Activated T-helper 17 cell treated with anti-CD3 and anti-CD28 coated beads, Interleukin-2, amount 50 U/mL, for 72 hours (primary cell): ENCODE results near the gene DNAH17. TPM values are rescaled to one million over a fixed set of nuclear protein-coding genes. Genes with fewer than 3 reads are reported as not detected.

Experiments used
- ATAC-seq: fragments of 150-1000 bp; cut with Tn5 transposase; replicated peaks from 2 replicates; pipeline ENCODE4 v1.10.0; 2021; ENCODE audit warnings: mild to moderate bottlenecking, moderate library complexity
- H3K27ac Mint-ChIP-seq: one replicate; pipeline ENCODE4 v1.8.0; 2022; ENCODE audit warnings: mixed read lengths
- H3K27me3 Mint-ChIP-seq: one replicate; pipeline ENCODE4 v1.8.0; 2022; ENCODE audit warnings: mixed read lengths
- H3K36me3 Mint-ChIP-seq: one replicate; pipeline ENCODE4 v1.8.0; 2022; ENCODE audit warnings: low read depth, mild to moderate bottlenecking, mixed read lengths
- H3K4me1 Mint-ChIP-seq: one replicate; pipeline ENCODE4 v1.8.0; 2022; ENCODE audit warnings: mixed read lengths
- H3K4me3 Mint-ChIP-seq: one replicate; pipeline ENCODE4 v1.8.0; 2022; ENCODE audit warnings: mild to moderate bottlenecking, mixed read lengths
- H3K9me3 Mint-ChIP-seq: one replicate; pipeline ENCODE4 v1.8.0; 2022; ENCODE audit warnings: mixed read lengths
- total RNA-seq, 2 donors: library from RNA; stranded (reverse); gene quantifications; one replicate each; pipeline ENCODE4 v1.2.3, GENCODE V29; 2022

Gene DNAH17
- total RNA-seq, 2 donors from 2014 or later = 0.73 to 1.2 TPM

DNA sequence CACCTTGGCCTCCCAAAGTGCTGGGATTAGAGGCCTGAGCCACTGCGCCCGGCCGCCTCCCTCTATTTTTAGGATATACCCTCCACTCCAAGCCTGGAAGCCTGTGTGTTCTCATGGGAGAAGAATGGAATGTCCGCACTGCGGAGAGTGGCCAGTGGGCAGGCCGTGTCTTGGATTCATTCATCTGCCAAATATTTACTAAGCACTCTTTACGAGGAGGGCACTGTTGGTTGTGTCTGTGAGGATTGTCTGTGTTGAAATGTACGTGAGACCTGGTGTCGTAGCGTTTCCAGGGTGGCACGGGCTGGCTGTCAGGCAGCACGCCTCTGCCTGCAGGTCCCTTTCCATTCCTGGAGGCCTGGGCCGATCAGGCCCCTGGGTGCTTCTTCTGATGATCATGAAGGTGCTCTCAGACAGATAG is 179.5 kb downstream of the DNAH17 start:
- H3K27ac Mint-ChIP-seq = no peak overlapping the region
- no peak overlapping the region for H3K4me3 Mint-ChIP-seq
- H3K9me3 Mint-ChIP-seq = no peaks in the 10 kb centered on the region
- H3K4me1 Mint-ChIP-seq = peaks cover 1% of the 10 kb centered on the region
- H3K36me3 Mint-ChIP-seq = peaks cover 100% of the 10 kb centered on the region
- no peaks in the 10 kb centered on the region for H3K27me3 Mint-ChIP-seq
- no peak for ATAC-seq

DNA sequence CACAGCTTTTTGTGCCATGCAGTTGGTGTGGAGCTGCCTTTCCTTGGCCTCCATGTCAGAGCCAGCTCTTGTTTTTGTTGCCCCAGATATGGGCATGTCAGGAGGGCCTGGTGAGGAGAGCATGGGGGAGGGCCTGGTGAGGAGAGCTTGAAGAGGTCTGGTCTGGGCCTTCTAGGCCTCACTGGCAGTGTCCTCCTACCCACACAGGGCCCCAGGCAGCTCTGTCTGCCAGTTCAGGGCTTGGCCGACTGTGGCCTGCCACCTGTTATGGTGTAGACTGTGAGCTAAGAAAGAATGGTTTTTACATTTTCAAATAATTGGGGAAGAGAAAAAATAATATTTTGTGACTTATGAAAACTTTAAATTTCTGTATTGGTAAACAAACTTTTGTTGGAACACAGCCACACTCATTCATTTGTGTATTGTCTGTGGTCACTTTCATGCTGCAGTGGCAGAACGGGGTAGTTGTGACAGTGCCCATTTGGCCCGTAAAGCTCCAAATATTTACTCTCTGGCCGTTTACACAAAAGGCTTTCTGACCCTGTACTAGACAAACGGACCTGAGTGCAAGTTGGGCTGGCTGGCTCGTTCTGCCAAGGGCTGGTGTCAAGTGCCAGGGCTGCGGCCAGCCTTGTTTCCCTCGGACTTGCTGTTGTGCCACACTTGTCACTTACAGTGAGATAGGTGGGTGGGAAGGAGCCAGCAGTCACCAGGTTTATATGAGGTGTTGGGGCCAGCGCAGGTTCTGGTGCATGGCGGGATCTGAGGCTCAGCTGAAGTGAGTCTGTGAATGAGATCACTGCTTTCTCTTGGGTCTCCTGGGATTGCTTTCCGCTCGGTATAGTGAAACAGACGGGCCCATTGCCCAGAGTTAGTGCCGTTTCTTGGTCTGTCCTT is 180.5 kb downstream of the DNAH17 start:
- Mint-ChIP-seq H3K27ac (peak overlapping the region; percentile 56), H3K4me1 (no peaks in the 10 kb centered on the region), H3K9me3 (no peaks in the 10 kb centered on the region), H3K27me3 (no peaks in the 10 kb centered on the region), H3K4me3 (no peak overlapping the region), H3K36me3 (peaks cover 100% of the 10 kb centered on the region)
- no peak for ATAC-seq

DNA sequence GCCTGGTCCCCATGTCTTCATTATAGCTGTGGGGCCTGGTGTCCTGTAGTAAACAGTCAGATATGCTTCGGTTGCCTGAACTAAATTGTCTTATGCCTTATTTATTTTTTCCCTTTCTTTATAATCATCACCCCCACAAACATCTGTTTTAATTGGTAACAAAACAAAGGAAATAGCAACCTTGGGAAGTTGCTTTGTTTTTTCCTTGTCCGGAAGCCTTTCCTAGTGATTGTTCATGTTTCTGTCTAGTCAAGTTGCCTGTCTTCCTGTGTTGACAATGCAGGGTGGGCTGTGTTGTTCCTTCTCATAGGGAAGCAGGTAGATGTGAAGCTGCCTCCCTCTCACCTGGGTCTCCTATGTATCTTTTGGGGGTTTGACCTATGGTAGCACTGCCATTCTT is 182.0 kb downstream of the DNAH17 start:
- Mint-ChIP-seq H3K9me3 (no peaks in the 10 kb centered on the region), H3K27ac (peak overlapping the region; percentile 56), H3K27me3 (no peaks in the 10 kb centered on the region), H3K4me3 (no peak overlapping the region), H3K4me1 (peaks cover 5% of the 10 kb centered on the region), H3K36me3 (peaks cover 100% of the 10 kb centered on the region)
- ATAC-seq = no peak

DNA sequence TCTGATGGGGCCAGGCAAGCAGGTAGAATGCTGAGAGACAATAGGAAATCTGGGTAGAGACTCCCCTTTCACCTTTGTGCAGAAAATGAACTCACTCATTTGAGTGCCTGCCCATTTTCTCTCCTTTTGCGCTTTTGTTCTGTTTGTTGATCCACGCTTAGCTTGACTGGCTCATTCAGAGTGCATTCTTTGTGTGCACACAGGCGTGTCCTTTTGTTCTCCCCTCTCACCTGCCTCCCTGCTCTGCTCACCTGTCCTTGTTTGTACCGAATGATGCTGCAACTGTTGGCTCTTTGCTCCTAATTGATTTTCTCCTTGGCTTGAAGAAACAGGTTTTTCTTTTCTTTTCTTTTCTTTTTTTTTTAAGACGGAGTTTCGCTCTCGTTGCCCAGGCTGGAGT is 183.0 kb downstream of the DNAH17 start:
- Mint-ChIP-seq H3K27me3 (no peaks in the 10 kb centered on the region), H3K27ac (peak overlapping the region; percentile 56), H3K4me3 (no peak overlapping the region), H3K36me3 (peaks cover 100% of the 10 kb centered on the region), H3K9me3 (no peaks in the 10 kb centered on the region), H3K4me1 (peaks cover 8% of the 10 kb centered on the region)
- no peak for ATAC-seq

DNA sequence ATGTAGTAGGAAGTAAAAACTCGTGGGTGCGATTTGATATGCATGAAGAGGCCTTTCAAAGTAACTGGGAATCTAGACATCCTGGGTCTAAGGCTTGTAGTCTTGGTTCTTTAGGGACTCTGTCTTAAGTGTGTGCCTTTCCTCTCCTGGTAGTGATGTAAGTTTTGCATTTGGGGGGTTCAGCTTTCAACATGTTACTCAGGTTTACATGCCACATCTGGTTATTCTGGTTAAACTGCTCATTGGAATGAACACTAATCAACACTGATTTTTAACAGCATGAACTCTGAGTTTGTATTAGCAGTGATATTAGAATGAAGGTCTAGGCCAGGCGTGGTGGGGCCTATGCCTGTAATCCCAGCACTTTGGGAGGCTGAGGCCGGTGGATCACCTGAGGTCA is 183.6 kb downstream of the DNAH17 start:
- Mint-ChIP-seq H3K27me3 (no peaks in the 10 kb centered on the region), H3K27ac (peak overlapping the region; percentile 42), H3K4me3 (no peak overlapping the region), H3K9me3 (no peaks in the 10 kb centered on the region), H3K4me1 (peaks cover 10% of the 10 kb centered on the region), H3K36me3 (peaks cover 100% of the 10 kb centered on the region)
- no peak for ATAC-seq

DNA sequence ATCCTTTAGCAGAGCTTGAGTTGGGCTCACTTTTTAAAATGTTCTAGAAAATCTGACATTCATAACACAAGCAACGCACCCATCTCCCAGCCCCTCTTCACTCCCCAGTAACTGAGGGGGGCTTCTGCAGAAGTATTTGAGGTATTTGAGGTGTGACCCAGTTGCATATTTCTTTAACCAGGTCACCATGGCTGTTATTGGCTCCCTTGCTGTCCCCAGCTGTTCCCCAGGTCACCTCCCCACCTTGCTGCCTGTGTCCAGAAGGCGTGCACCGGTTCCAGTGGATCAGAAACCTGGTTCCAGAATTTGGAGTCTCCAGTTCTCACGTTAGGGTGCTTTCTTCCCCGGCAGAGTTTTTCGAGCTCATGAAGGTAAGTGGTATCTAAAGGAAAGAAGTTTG is 184.9 kb downstream of the DNAH17 start:
- H3K27me3 Mint-ChIP-seq = no peaks in the 10 kb centered on the region

DNA sequence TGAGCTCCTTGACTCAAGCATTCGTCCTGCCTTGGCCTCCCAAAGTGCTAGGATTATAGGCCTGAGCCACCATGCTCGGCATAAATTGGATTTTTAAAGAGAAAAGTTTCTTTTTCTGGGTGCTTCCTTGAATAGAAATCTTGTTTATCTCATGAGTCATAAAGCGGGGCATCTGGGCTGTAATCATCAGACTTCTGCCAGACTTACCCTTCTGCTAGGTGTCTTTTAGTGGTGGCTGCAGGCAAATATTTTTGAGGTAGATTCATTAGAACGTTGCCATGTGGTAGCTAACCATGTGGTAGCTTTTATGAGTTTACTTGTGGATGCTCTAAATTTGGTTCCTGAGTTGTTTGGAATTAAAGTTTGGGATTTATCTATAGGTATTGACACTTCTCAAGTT is 185.4 kb downstream of the DNAH17 start:
- Mint-ChIP-seq H3K4me3 (no peak overlapping the region), H3K36me3 (peaks cover 97% of the 10 kb centered on the region), H3K27me3 (no peaks in the 10 kb centered on the region), H3K27ac (peak overlapping the region; percentile 78), H3K4me1 (peaks cover 20% of the 10 kb centered on the region), H3K9me3 (no peaks in the 10 kb centered on the region)
- no peak for ATAC-seq

More for the DNA sequence above, 184.9 kb downstream of the DNAH17 start:
- Mint-ChIP-seq H3K9me3 (no peaks in the 10 kb centered on the region), H3K4me1 (peaks cover 18% of the 10 kb centered on the region), H3K27ac (peak overlapping the region; percentile 78), H3K4me3 (no peak overlapping the region), H3K36me3 (peaks cover 98% of the 10 kb centered on the region)
- no peak for ATAC-seq

DNA sequence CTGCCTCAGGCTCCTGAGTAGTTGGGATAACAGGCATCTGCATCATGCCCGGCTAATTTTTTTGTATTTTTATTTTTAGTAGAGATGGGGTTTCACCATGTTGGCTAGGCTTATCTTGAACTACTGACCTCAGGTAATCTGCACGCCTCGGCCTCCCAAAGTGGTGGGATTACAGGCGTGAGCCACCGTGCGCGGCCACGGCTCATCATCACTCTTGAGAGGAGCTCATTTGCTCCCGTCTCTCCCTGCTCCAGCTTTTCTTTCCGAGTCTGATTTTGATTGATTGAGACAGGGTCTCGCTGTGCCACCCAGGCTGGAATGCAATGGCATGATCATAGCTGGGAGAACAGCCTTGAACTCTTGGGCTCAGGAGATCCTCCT is 186.2 kb downstream of the DNAH17 start:
- Mint-ChIP-seq H3K27me3 (no peaks in the 10 kb centered on the region), H3K27ac (peak overlapping the region; percentile 78), H3K9me3 (no peaks in the 10 kb centered on the region), H3K4me3 (peak overlapping the region; percentile 86), H3K4me1 (peaks cover 28% of the 10 kb centered on the region), H3K36me3 (peaks cover 97% of the 10 kb centered on the region)
- no peak for ATAC-seq

DNA sequence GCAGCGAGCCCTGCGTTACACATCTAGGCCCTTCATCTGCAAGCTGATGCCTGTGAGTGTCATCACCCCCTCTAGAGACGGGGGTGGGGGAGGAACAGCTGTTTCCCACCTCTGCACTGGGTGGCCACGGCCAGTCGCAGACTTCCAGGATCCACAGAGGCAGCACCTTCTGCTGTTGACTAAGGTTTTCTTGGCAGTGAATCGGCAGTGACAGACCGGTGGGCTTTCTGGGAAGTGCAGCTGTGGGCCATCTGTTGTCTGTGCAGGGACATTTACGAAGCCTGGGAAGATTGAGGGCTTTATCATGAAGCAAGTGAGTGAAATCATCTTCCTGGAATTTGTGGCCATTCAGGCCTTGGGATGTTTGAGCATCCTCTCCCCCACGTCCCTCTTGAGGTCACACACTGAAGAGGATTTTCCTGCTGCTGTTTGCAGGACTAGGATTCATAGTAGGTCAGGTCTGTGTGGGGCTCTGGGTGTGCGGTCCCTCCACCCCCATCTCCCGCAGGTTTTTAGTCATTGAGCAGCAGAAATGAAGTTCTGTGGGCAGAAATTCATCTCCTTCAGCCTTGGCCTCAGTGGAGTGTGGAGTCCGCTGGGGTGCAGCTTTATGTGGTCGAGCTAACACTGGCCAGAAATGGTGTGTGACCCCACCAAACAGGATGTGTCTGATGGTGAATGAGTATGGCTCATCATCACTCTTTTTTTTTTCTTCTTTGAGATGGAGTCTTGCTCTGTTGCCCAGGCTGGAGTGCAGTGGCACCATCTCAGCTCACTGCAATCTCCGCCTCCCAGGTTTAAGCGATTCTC is 186.8 kb downstream of the DNAH17 start:
- H3K27ac Mint-ChIP-seq = peak overlapping the region; percentile 78
- peaks cover 97% of the 10 kb centered on the region for H3K36me3 Mint-ChIP-seq
- H3K4me1 Mint-ChIP-seq = peaks cover 34% of the 10 kb centered on the region
- H3K9me3 Mint-ChIP-seq = no peaks in the 10 kb centered on the region
- peak overlapping the region; percentile 86 for H3K4me3 Mint-ChIP-seq
- no peaks in the 10 kb centered on the region for H3K27me3 Mint-ChIP-seq
- peak; percentile 7 for ATAC-seq

DNA sequence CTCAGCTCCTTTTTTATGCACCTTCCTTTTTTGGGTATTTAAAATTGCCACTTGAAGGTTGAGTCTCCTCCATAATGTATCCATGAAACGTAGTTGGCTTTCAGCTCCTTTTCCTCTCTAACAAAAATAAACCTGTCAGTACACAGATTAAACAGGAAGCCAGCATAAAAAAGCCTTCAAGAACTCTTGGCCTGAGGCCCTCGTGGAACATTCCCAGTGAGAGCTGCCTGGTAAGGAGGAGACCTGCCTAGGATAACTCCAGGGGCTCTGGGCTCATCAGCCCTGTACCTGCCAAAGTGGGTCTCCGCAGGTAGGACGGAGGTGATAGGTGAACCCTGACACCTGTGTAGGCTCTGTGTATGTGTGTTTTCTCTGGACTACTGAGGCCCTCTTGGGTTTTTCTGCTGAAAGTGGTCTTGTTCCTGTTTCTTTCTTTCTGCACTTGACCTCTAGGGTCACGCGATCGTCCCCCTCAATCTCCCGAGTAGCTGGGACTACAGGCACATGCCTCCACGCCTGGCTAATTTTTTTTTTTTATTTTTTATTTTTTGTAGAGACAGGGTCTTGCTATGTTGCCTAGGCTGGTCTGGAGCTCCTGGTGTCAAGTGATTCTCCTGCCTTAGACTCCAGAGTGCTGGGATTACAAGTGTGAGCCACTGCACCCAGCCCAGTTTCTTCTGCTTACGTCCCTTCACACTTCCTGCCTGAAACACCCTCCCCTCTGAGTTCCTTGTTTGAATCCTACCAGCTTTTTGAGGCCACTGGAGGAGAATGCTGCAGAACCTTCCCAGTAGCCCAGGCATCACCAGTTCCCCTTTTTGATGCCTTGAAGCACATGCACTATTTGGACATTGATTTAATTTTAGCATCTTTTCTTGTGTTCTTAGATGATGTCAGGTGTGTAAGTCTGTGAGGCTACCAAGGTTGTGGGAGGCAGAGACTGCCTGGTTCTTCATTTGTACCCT is 188.9 kb downstream of the DNAH17 start:
- H3K4me1 Mint-ChIP-seq = peaks cover 49% of the 10 kb centered on the region
- no peak for ATAC-seq
- H3K9me3 Mint-ChIP-seq = no peaks in the 10 kb centered on the region
- peak overlapping the region; percentile 99 for H3K27ac Mint-ChIP-seq
- H3K27me3 Mint-ChIP-seq = no peaks in the 10 kb centered on the region
- H3K36me3 Mint-ChIP-seq = peaks cover 97% of the 10 kb centered on the region
- peak overlapping the region; percentile 86 for H3K4me3 Mint-ChIP-seq

DNA sequence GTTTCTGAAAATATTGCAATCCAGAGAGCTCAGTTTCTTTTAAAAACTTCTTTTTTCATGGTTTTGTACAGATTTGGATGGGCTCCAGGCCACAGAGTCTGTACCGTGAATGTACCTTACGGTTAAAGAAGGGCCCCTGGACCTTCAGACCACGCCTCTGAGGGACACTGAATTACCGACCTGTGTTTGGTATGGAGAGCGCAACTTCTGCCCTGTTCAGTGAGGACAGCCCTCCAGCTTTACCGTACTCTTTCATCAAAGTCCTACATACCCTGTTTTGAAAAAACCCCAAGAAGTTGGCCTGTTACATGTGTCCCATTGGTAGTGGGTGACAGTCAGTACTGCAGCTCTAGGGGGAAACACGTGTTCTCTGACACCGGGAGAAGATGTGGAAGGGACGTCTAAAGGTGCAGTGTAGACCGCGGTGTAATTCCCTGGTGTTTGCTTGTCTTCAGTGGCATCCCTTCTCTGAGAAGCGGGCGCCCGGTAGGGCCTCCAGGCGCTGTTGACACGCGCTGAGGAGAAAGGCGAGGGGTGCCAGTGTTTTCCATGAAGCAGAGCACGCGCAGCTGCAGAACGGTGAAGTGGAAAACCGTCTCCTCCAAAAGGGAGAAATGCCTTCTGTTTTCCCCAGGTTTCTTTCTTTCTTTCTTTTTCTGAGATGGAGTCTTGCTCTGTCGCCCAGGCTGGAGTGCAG is 192.6 kb downstream of the DNAH17 start:
- Mint-ChIP-seq H3K4me1 (peaks cover 66% of the 10 kb centered on the region), H3K36me3 (peaks cover 92% of the 10 kb centered on the region), H3K9me3 (no peaks in the 10 kb centered on the region), H3K27me3 (no peaks in the 10 kb centered on the region), H3K4me3 (peak overlapping the region; percentile 86), H3K27ac (peak overlapping the region; percentile 99)
- ATAC-seq = peak; percentile 1

DNA sequence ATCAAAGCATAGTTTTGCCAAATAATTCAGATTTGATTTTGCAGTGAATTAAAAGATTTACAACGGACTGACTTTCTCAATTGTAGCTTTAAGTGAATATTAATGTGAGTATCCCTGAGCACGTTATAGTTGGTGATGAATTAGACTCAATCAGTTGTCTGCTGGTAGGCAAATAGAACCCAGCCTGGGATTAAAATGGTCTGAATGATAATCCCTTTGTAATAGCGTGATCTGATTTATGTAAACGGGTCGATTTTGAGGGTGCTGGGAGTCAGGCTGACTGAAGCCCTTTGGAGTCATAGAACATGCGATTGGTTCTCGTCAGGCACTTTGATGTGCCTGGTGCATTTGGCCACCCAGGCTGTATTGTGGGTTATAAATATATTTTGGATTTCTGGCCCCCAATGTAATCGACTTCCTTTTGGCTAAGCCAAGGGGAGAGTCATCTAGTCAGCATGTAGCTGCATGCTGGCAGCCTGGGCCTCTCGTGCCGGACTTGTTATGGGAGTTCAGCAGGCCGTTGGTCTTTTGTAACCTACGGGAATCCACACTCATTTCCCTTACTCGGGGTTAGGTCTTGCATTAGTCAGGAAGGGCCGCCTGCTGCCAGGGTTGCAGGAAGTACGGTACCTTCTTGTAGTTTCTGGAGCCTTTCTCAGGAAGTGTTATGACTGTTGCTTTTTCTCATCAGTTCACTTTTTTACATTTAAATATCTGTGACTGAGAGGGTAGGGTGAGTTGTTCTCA is 193.3 kb downstream of the DNAH17 start:
- H3K4me3 Mint-ChIP-seq = peak overlapping the region; percentile 86
- peak overlapping the region; percentile 99 for H3K27ac Mint-ChIP-seq
- peak; percentile 57 for ATAC-seq
- peaks cover 66% of the 10 kb centered on the region for H3K4me1 Mint-ChIP-seq
- peaks cover 91% of the 10 kb centered on the region for H3K36me3 Mint-ChIP-seq
- no peaks in the 10 kb centered on the region for H3K27me3 Mint-ChIP-seq
- H3K9me3 Mint-ChIP-seq = no peaks in the 10 kb centered on the region
